K562 (cell line): ENCODE data around the gene DPM2. TPM values are rescaled to one million over a fixed set of nuclear protein-coding genes. Genes with fewer than 3 reads are reported as not detected.

Experiments used
- ADNP ChIP-seq: fragments of 200-800 bp; sonication (Bioruptor generic); IDR thresholded peaks from 2 replicates; pipeline ENCODE4 v1.6.1; 2016; ENCODE audit warnings: missing genetic modification characterization, missing compliant biosample characterization
- ARID1B ChIP-seq: fragments of 450-650 bp; IDR thresholded peaks from 2 replicates; pipeline ENCODE4 v1.6.1; 2016; ENCODE audit warnings: antibody characterized with exemption, mild to moderate bottlenecking, inconsistent platforms
- ARNT ChIP-seq, 2 experiments: fragments of 450-650 bp; IDR thresholded peaks; 2 replicates each; pipeline ENCODE4 v1.6.1; 2016; ENCODE audit warnings: mild to moderate bottlenecking in 1 of 2
- CBX3 ChIP-seq, 2 experiments: IDR thresholded peaks; 1 replicate in 1 of 2; 2 replicates in 1 of 2; pipeline ENCODE4 v1.6.1; 2012; ENCODE audit warnings: inconsistent platforms in 2 of 2, low read length in 2 of 2, borderline replicate concordance in 1 of 2, control low read depth in 1 of 2
- CBX5 ChIP-seq: IDR thresholded peaks from 2 replicates; pipeline ENCODE4 v1.6.1; 2014; ENCODE audit warnings: low read depth, borderline replicate concordance
- CTBP1 ChIP-seq: fragments of 450-650 bp; IDR thresholded peaks from 2 replicates; pipeline ENCODE4 v1.6.1; 2016; ENCODE audit warnings: borderline replicate concordance
- DACH1 ChIP-seq: fragments of 450-650 bp; IDR thresholded peaks from 2 replicates; pipeline ENCODE4 v1.6.1; 2018; ENCODE audit not compliant: partially characterized antibody
- ETV1 ChIP-seq: fragments of 450-650 bp; conservative IDR thresholded peaks from 2 replicates; pipeline ENCODE4 v1.6.1; 2016; ENCODE audit warnings: missing genetic modification characterization, control low read depth, low read depth, missing compliant biosample characterization
- GABPB1 ChIP-seq: sonication (generic); formaldehyde crosslinking; IDR thresholded peaks from 2 replicates; pipeline ENCODE4 v1.8.0; 2022; ENCODE audit warnings: mild to moderate bottlenecking, missing genetic modification reagents
- GATA2 ChIP-seq: sonication (generic); formaldehyde crosslinking; IDR thresholded peaks from 2 replicates; pipeline ENCODE4 v1.4.0; 2020; ENCODE audit warnings: mild to moderate bottlenecking, missing genetic modification reagents
- GATAD2A ChIP-seq: fragments of 450-650 bp; IDR thresholded peaks from 2 replicates; pipeline ENCODE4 v1.6.1; 2017
- HDAC2 ChIP-seq: fragments of 450-650 bp; IDR thresholded peaks from 2 replicates; pipeline ENCODE4 v1.6.1; 2016; ENCODE audit warnings: mild to moderate bottlenecking
- KAT8 ChIP-seq: fragments of 450-650 bp; IDR thresholded peaks from 2 replicates; pipeline ENCODE4 v1.6.1; 2016; ENCODE audit warnings: low read depth, mild to moderate bottlenecking
- MEF2A ChIP-seq: IDR thresholded peaks from 2 replicates; pipeline ENCODE4 v1.6.1; 2011; ENCODE audit warnings: low read depth, mild to moderate bottlenecking, low read length, moderate library complexity; ENCODE audit not compliant: control insufficient read depth
- MYC ChIP-seq, 2 experiments: fragments of 250-450 bp in 1 of 2; sonication (Bioruptor Pico) in 1 of 2; IDR thresholded peaks; 2 replicates each; pipeline versions ENCODE4 v1.5.1 to v1.6.1; 2012 to 2021; ENCODE audit warnings: low read depth in 2 of 2, borderline replicate concordance in 1 of 2, improper control_type of control experiment in 1 of 2, low read length in 1 of 2, mild to moderate bottlenecking in 1 of 2, moderate library complexity in 1 of 2
- SAFB ChIP-seq: fragments of 200-400 bp; formaldehyde crosslinking; IDR thresholded peaks from 2 replicates; pipeline ENCODE4 v1.6.1; 2017; ENCODE audit warnings: low read depth, low read length, borderline replicate concordance
- SIN3A ChIP-seq, 2 experiments: fragments of 150-350 bp in 1 of 2; IDR thresholded peaks; 2 replicates each; pipeline ENCODE4 v1.6.1; 2011 to 2016; ENCODE audit warnings: borderline replicate concordance in 2 of 2, low read depth in 2 of 2, low read length in 2 of 2, mild to moderate bottlenecking in 2 of 2, moderate library complexity in 2 of 2; ENCODE audit not compliant: control insufficient read depth in 1 of 2
- TAL1 ChIP-seq: fragments of 450-650 bp; IDR thresholded peaks from 2 replicates; pipeline ENCODE4 v1.6.1; 2016; ENCODE audit warnings: mild to moderate bottlenecking
- TBP ChIP-seq: optimal IDR thresholded peaks from 2 replicates; pipeline ENCODE3; 2011; ENCODE audit warnings: low read depth, low read length, improper control_type of control experiment
- TFAP4 ChIP-seq: sonication (generic); formaldehyde crosslinking; IDR thresholded peaks from 2 replicates; pipeline ENCODE4 v1.8.0; 2022; ENCODE audit warnings: missing genetic modification reagents, mild to moderate bottlenecking, moderate library complexity, borderline replicate concordance
- ZBED1 ChIP-seq: IDR thresholded peaks from 2 replicates; pipeline ENCODE4 v1.6.1; 2014
- ZBTB7A ChIP-seq: IDR thresholded peaks from 2 replicates; pipeline ENCODE4 v1.6.1; 2011; ENCODE audit warnings: low read depth, mild to moderate bottlenecking, low read length, moderate library complexity, borderline replicate concordance; ENCODE audit not compliant: control insufficient read depth
- ZNF143 ChIP-seq: sonication (generic); formaldehyde crosslinking; IDR thresholded peaks from 2 replicates; pipeline ENCODE4 v1.9.0; 2022; ENCODE audit warnings: mild to moderate bottlenecking, missing genetic modification reagents
- ZNF274 ChIP-seq: IDR thresholded peaks from 2 replicates; pipeline ENCODE4 v1.6.1; 2011; ENCODE audit warnings: low read depth, mild to moderate bottlenecking, low read length, moderate library complexity, borderline replicate concordance
- ZSCAN32 ChIP-seq: fragments of 450-650 bp; formaldehyde crosslinking; IDR thresholded peaks from 2 replicates; pipeline ENCODE4 v1.4.0; 2020; ENCODE audit warnings: mild to moderate bottlenecking, moderate library complexity
- polyA plus RNA-seq, 8 experiments: library from polyadenylated mRNA; depleted of rRNA in 4 of 8; stranded (reverse) in 5 of 8; unstranded in 3 of 8; fragments of >200 nt; fragmentation: Nextera tagmentation in 2 of 8; fragmentation: Illumina TruSeq in 1 of 8; extraction: Ambion mirVana in 2 of 8; extraction: Trizol in 1 of 8; gene quantifications; 2 replicates each; pipeline versions ENCODE4 v1.2.1 to v1.2.3, GENCODE V29; 2011 to 2014; ENCODE audit warnings: inconsistent platforms in 1 of 8, missing spikeins in 1 of 8
- total RNA-seq, 7 experiments: library from RNA; depleted of rRNA in 6 of 7; stranded (reverse); fragments of >200 nt in 6 of 7; fragmentation: Illumina TruSeq in 2 of 7; extraction: Trizol in 2 of 7; gene quantifications; 2 replicates each; pipeline versions ENCODE4 v1.2.1 to v1.2.3, GENCODE V29; 2011 to 2021; ENCODE audit warnings: low replicate concordance in 1 of 7
- TF ChIP-seq, protein P1 (sequence below): fragments of 450-650 bp; IDR thresholded peaks from 2 replicates; pipeline ENCODE4 v1.6.1; 2016; ENCODE audit warnings: antibody characterized with exemption
- TF ChIP-seq, protein P2 (sequence below): sonication (generic); formaldehyde crosslinking; IDR thresholded peaks from 2 replicates; pipeline ENCODE4 v1.8.0; 2022; ENCODE audit warnings: mild to moderate bottlenecking, missing genetic modification reagents

Gene DPM2
- total and polyA plus RNA-seq, 9 of the 15 experiments (the other 6 are each of a cell fraction or from before 2014, with no cell fraction given) = 43.5 to 126 (median 71.1) TPM

DNA sequence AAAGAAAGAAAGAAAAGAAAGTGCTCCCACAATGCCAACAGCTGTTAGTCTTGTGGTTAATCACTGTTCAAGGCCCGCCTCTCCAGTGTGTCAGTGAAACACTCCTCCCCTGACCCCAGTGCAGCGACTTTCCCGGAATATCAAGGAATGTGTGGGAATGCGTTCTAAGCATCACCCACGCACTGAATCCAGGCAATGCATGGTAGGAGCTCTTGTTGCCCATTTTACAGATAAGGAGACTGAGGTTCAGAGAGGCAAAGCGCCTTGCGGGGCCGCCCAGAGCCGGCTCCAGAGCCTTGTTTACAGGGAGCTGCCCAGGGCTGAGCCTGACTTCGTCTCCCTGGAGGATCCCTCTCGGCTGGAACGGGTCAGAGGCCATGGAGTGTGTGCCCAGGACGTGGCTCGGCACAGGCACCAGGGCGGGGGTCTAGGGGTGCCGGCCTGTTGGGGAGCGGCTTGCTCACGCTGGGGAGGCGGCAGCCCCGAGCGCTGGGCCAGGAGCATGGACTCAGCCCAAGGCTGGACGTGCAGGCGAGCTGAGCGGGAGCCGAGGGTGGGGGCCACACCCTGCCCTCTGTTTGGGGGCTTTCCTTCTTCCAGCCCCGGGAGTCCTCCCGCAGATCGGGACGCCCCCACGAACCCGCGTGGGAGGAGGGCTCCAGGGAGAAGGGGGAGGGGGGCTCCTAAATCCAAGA, 39.1 kb downstream of the DPM2 start (continued):
- peak; percentile 82; the same call in 1 of the 2 replicates for TF ChIP-seq ZBTB7A
- peak; percentile 93 for TF ChIP-seq SAFB
- no peak for TF ChIP-seq ZBED1
- TF ChIP-seq, protein P1, sequence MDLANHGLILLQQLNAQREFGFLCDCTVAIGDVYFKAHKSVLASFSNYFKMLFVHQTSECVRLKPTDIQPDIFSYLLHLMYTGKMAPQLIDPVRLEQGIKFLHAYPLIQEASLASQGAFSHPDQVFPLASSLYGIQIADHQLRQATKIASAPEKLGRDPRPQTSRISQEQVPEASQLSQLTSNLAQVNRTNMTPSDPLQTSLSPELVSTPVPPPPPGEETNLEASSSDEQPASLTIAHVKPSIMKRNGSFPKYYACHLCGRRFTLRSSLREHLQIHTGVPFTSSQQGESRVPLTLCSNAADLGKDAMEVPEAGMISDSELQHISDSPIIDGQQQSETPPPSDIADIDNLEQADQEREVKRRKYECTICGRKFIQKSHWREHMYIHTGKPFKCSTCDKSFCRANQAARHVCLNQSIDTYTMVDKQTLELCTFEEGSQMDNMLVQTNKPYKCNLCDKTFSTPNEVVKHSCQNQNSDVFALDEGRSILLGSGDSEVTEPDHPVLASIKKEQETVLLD = peak; percentile 81
- peak; percentile 21; the same call in 1 of the 2 replicates for TF ChIP-seq CTBP1
- no peak for TF ChIP-seq KAT8
- TF ChIP-seq TFAP4 (CRISPR knock-in tag) = peak; percentile 64
- 0 out of 2 replicates have a peak, but pooled peaks have one; percentile 4 for TF ChIP-seq ZSCAN32 (CRISPR knock-in tag)
- TF ChIP-seq, protein P2, sequence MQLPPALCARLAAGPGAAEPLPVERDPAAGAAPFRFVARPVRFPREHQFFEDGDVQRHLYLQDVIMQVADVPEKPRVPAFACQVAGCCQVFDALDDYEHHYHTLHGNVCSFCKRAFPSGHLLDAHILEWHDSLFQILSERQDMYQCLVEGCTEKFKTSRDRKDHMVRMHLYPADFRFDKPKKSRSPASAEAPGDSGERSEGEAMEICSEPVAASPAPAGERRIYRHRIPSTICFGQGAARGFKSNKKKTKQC = 0 out of 2 replicates have a peak, but pooled peaks have one; percentile 34
- peak; percentile 34 for TF ChIP-seq TBP
- no peak for TF ChIP-seq ZNF274
- peak; percentile 37; the same call in 1 of the 2 replicates for TF ChIP-seq GABPB1 (CRISPR knock-in tag)
- peak; percentile 77 for TF ChIP-seq ADNP (tag)
- TF ChIP-seq MYC (IDR thresholded peaks at IDR 0.05; ENCODE audit: low read depth, low read length) = 0 out of 2 replicates have a peak, but pooled peaks have one; percentile 10
- TF ChIP-seq MYC (CRISPR knock-in tag; IDR thresholded peaks at IDR 0.05; ENCODE audit: borderline replicate concordance, low read depth) = no peak
- no peak for TF ChIP-seq MEF2A
- TF ChIP-seq ETV1 (tag) = 0 out of 2 replicates have a peak, but pooled peaks have one; percentile 26
- no peak for TF ChIP-seq GATA2 (CRISPR knock-in tag)
- TF ChIP-seq CBX5 = 0 out of 2 replicates have a peak, but pooled peaks have one; percentile 21
- TF ChIP-seq ZNF143 (CRISPR knock-in tag) = peak; percentile 50; the same call in 1 of the 2 replicates
- peak; percentile 79 for TF ChIP-seq DACH1
- peak in 1 of 2 experiments; percentile 68; a peak in 1 of 3 replicates for TF ChIP-seq CBX3 (IDR thresholded peaks at IDR 0.05; ENCODE audit: borderline replicate concordance in 1 of 2, low read length in 2 of 2)
- TF ChIP-seq TAL1 = no peak
- peak; percentile 70; the same call in 1 of the 2 replicates for TF ChIP-seq GATAD2A
- peak; percentile 89 for TF ChIP-seq HDAC2
- no peak; a peak in 1 of 4 replicates for TF ChIP-seq SIN3A (IDR thresholded peaks at IDR 0.05; ENCODE audit: borderline replicate concordance in 2 of 2, control insufficient read depth in 1 of 2, low read depth in 2 of 2, low read length in 2 of 2)
- TF ChIP-seq ARNT (IDR thresholded peaks at IDR 0.05) = no peak
- TF ChIP-seq ARID1B = peak; percentile 18; the same call in 1 of the 2 replicates
